GM21576 (cell line): ENCODE results near the gene HDAC9.

ENCODE experiments used
- ATAC-seq: cut with Tn5 transposase; IDR thresholded peaks from one replicate; pipeline ENCODE4 v1.9.1; 2021; ENCODE audit warnings: mild to moderate bottlenecking, moderate library complexity; ENCODE audit not compliant: unreplicated experiment

Gene HDAC9

GRCh38 chr7:18648849-18649758 is 153.6 kb downstream of the HDAC9 start:
- ATAC-seq: no peak

GRCh38 chr7:18653381-18654155 is 158.0 kb downstream of the HDAC9 start:
- ATAC-seq: no peak

- no peak for ATAC-seq
Measured at GRCh38 chr7:18654709-18655108, 159.2 kb downstream of the HDAC9 start.

GRCh38 chr7:18655506-18655905 is 160.0 kb downstream of the HDAC9 start:
- ATAC-seq: no peak

GRCh38 chr7:18655912-18656311 is 160.4 kb downstream of the HDAC9 start:
- ATAC-seq: no peak

GRCh38 chr7:18656362-18656761 is 160.8 kb downstream of the HDAC9 start:
- no peak for ATAC-seq

DNA sequence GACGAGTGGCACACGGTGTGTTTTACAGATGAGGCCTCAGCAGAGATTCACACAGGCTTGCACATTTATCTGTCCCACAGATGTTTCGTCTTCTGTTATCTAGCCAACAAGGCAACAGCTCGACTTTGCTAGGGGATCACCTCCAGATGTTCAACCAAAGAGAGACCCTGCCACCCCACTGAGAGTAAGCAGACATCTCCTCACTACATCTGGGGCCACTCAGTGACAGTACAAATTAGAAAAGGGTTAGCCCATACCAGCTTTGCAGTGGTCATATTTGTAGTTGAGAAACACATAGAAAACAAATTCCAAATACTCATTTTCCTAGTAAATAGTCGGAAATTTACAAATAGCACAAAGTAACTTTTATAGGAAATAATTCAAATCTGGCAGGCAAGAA is 164.2 kb downstream of the HDAC9 start:
- ATAC-seq: no peak

DNA sequence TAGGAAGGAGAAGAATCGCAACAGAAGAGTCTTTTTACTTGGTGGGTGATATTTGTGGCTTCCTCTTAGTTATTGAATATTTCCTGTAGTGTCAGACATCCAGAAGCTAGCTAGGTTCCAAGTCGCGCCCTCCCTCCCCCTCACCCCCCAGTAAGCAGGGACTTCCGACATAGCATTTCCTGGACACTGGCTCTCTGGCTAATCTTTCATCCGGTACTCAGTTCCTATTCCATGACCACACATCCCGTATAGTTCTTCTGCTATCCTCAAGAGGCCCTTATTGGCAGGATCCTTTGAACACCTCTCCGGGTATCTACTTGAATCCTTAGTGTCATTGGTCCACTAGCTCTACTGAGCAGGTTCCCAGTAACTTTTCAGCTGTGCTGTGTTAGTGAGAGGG is 167.8 kb downstream of the HDAC9 start:
- ATAC-seq: no peak

DNA sequence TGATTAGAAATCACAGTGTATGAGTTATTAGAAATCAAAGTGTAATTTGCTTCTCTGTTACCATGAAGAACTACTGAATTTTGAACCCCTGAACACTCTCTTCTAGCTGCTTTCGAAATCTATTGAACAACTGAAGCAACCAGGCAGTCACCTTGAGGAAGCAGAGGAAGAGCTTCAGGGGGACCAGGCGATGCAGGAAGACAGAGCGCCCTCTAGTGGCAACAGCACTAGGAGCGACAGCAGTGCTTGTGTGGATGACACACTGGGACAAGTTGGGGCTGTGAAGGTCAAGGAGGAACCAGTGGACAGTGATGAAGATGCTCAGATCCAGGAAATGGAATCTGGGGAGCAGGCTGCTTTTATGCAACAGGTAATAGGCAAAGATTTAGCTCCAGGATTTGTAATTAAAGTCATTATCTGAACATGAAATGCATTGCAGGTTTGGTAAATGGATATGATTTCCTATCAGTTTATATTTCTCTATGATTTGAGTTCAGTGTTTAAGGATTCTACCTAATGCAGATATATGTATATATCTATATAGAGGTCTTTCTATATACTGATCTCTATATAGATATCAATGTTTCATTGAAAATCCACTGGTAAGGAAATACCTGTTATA is 170.7 kb downstream of the HDAC9 start:
- peak; percentile 99 for ATAC-seq

DNA sequence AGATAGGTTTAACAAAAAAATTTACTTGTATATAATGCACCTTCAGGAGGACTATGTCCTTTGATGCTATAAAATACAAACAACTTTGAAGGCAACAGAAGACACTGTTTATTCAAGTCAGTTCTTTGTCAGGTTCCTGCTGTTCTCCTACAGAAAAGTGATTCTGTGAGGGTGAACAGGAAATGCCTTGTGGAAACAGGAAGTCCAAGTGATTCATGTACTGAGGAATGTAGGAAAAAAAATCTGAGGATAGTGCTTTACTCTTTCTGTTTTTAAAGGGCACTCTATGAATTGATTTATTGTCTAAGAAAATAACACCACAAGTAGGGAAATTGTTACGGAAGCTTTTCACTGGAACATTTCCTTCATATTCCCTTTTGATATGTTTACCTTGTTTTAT is 171.9 kb downstream of the HDAC9 start:
- ATAC-seq: no peak

DNA sequence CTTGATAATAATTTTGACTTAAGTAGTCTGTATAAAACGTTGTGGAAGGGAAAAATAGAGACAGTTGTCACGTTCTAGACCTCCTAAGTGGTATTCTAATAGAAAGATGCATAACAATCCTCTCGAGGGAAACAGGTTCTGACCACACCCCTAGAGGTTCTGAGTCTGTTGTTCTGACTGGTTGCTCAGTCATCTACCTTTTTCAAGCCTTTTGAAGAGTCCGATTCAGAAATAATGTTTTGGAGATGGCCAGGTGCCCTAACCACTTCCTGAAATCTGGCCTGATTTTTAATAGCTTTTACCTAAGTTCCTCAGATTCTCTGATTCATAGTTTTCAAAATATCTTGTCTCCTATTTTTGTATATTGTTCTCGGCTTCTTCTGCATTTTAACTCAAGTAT is 175.6 kb downstream of the HDAC9 start:
- no peak for ATAC-seq

DNA sequence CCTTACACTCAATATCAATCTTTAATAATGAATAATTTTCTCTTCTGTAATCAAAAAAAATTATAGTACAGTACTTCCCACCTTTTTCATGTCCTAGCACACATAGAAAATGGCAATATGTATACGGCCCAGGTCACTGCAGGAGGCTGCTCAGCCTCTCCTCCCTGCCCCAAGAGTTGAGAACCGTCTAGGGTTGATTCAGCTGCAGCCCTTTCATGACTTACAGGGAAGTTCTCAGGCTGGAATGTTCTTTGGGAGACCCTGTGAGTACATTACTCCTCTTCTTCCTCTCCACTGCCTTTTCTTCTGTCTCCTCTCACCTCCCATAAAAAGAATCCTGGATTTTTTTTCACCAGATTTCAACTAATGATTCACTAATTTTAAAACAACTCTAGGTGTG is 180.0 kb downstream of the HDAC9 start:
- no peak for ATAC-seq

GRCh38 chr7:18679261-18679660 is 183.7 kb downstream of the HDAC9 start:
- ATAC-seq: no peak

DNA sequence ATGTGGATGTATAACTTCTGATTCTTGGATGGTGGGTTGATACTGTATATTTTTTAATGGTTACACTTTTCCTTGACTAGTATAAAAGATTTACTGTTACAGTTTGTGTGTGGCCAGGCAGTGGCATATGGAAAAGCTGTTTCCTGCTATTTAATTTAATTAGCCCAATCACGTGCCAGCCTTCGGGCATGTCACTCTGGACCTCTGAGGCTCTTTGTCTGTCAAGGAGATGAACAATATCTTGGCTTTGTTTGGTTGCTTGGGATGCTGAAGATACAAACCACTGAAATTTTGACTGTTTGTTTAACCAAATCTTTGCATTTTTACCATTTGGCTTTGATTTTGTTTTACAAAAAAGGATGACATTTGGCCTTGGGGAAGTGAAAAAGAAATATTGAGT is 185.0 kb downstream of the HDAC9 start:
- no peak for ATAC-seq

DNA sequence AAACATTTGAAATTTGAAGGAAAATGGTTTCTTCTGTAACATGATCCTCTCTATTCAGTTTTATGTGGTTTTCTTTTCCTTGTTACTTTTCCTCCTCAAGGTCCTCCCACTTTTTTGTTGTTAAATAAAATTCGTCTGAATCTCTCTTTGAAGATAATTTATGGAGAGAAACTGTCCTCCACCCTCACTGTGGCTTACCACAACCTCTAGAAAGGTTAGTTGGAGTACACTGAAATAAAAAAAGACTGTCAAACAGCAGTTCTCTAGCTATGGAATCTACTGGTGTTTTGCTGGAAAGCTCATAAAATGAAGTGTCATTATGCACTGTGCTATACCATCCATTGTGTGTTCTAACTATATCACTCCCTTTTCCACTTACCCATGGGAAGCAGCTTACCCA is 189.4 kb downstream of the HDAC9 start:
- no peak for ATAC-seq

- ATAC-seq: no peak
Measured at GRCh38 chr7:18685971-18686370, 190.4 kb downstream of the HDAC9 start.

GRCh38 chr7:18689551-18689950 is 194.0 kb downstream of the HDAC9 start:
- ATAC-seq: no peak

DNA sequence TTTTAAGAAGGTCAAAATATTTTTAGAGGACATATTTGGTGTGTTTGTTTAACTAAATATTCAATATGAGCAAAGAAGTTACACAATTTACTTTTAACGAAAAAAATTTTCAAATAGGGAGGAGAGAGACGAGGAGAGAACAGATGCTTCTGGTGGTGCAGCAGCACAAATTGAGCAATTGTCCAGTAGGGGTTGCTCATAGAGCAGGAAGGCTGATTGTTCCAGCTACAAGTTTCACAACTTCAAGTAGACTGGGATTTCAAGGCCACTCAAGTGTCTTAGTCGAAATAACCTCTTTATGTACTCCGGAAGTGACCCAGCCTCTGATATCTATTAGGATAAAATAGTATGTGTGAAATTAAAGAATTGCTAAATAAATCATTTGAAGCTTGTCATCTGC is 197.9 kb downstream of the HDAC9 start:
- ATAC-seq: no peak

GRCh38 chr7:18693816-18694215 is 198.3 kb downstream of the HDAC9 start:
- ATAC-seq: no peak

DNA sequence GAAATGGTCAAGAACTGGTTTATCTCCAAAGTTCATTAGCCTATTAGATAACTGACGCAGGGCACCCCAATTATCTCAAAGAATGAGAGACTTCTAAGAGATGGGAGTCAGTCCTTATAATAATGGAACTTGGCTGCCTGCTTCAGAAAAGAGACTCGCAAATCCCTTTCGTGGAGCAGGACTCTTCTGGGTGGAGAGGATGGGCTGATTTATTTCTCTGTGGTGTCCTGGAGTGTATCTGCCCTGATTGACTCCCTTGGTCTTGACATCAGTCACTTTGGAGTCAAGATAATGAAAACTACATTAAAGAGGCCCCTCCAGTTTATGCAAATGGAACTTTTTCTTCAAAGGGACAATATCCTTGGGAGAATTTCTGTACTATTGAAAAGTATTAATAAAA is 198.9 kb downstream of the HDAC9 start:
- ATAC-seq: no peak

DNA sequence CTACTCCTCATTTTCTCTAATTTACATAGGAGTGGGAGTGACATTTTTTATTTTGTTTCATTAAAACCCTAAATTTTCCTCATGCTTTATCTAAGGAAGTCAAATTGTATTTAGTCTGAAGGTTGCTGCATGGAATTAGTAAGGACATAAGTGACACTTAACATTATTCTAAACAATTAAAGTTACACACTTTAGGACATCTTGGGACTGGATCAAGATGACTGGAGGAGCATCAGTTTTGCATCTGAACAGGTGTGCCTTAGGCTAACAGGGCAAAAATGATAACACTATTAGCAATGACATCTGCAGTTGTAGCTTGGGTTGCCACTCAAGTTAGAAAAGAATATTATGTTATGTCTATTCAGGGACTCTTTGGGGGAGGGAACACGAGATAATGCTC is 199.4 kb downstream of the HDAC9 start:
- no peak for ATAC-seq

GRCh38 chr7:18698258-18698734 is 202.7 kb downstream of the HDAC9 start:
- ATAC-seq: no peak
